H1 (cell line): ENCODE data around the gene SLC32A1. TPM values are rescaled to one million over a fixed set of nuclear protein-coding genes. Genes with fewer than 3 reads are reported as not detected.

Source experiments
- ATF2 ChIP-seq: IDR thresholded peaks from 2 replicates; pipeline ENCODE4 v1.6.1; 2012; ENCODE audit warnings: low read length, inconsistent platforms
- CHD1 ChIP-seq: IDR thresholded peaks from 2 replicates; pipeline ENCODE4 v1.6.1; 2012; ENCODE audit warnings: low read depth, low read length, improper control_type of control experiment
- CTBP2 ChIP-seq: IDR thresholded peaks from 2 replicates; pipeline ENCODE4 v1.7.0; 2011; ENCODE audit warnings: borderline replicate concordance, mild to moderate bottlenecking, moderate library complexity, mixed read lengths, low read length; ENCODE audit not compliant: insufficient read depth, insufficient read length
- EZH2 ChIP-seq: fragments of 200-600 bp; sonication (generic); IDR thresholded peaks from 2 replicates; pipeline ENCODE4 v1.7.1; 2012; ENCODE audit warnings: low read depth, mild to moderate bottlenecking, moderate library complexity, low read length, inconsistent platforms; ENCODE audit not compliant: severe bottlenecking
- KDM4A ChIP-seq: IDR thresholded peaks from one replicate; pipeline ENCODE4 v1.7.1; 2012; ENCODE audit warnings: low read depth, mild to moderate bottlenecking, moderate library complexity, low read length, inconsistent platforms; ENCODE audit not compliant: severe bottlenecking
- POU5F1 ChIP-seq: IDR thresholded peaks from 2 replicates; pipeline ENCODE4 v1.6.1; 2011; ENCODE audit warnings: low read depth, mild to moderate bottlenecking, low read length, moderate library complexity
- SIN3A ChIP-seq, 2 experiments: IDR thresholded peaks in 1 of 2; conservative IDR thresholded peaks in 1 of 2; 2 replicates each; pipeline ENCODE4 v1.6.1; 2011 to 2012; ENCODE audit warnings: low read length in 2 of 2, improper control_type of control experiment in 1 of 2, low read depth in 1 of 2, mild to moderate bottlenecking in 1 of 2
- SIRT6 ChIP-seq: IDR thresholded peaks from one replicate; pipeline ENCODE4 v1.7.1; 2012; ENCODE audit warnings: low read length, inconsistent platforms
- polyA plus RNA-seq, 7 experiments: library from polyadenylated mRNA; depleted of rRNA in 3 of 7; stranded (reverse) in 5 of 7; unstranded in 2 of 7; fragments of >200 nt in 5 of 7; fragments of 200-250 nt in 2 of 7; gene quantifications; 1 replicate in 5 of 7; 2 replicates in 1 of 7; 4 replicates in 1 of 7; pipeline versions ENCODE4 v1.2.1 to v1.2.3, GENCODE V29; 2011 to 2013; ENCODE audit warnings: missing spikeins in 2 of 7, mixed read lengths in 2 of 7
- total RNA-seq: library from RNA; stranded (reverse); fragmentation: NEBNext Ultra II Directional; extraction: Animal tissue kit (Norgen Biotek cat#: 25700); gene quantifications from 2 replicates; pipeline ENCODE4 v1.2.1, GENCODE V29; 2021

The SLC32A1 gene
- total and polyA plus RNA-seq, 2 of the 8 experiments (the other 6 are each of a cell fraction or from before 2014, with no cell fraction given) = 0.09 to 0.15 TPM

DNA sequence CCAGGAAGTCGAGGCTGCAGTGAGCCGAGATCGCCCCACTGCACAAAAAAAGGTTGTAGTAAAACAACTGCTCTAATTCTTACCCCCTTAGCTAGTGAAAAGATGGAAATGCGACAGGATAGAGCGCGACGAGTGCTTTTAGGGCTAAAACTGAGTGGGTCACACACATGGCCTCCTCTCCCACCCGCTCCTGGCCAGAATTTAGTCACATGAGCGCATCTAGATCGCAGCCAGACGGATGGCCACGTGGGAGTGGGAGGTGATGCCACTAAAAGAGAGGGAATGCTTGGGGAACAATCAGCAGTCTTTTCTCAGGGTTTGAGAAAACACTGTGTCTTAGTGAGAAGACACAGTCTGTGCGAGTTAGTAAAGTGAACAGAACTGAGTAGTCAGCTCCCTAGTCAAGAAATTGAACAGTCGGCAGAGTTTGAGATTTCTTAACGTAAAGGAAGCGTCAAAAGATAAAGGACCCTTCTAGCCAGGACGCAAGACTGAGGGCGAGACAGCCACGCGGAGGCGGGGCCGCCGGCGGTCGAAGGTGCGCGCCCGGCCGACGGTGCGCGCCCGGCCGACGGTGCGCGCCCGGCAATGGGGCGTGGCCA is 23.3 kb downstream of the SLC32A1 start (continued):
- TF ChIP-seq SIN3A (conservative IDR thresholded peaks at IDR 0.05 in 1 of 2, IDR thresholded peaks at IDR 0.05 in 1 of 2; ENCODE audit: low read depth in 1 of 2, low read length in 2 of 2) (no peak), KDM4A (no peak), CTBP2 (no peak), ATF2 (no peak), CHD1 (no peak), SIRT6 (no peak), EZH2 (peak; percentile 37), POU5F1 (no peak)
- TF ChIP-seq, all 59 proteins: peak for 4
